GM21390 (cell line): ENCODE results near the gene LSR.

ENCODE experiments used
- ATAC-seq: cut with Tn5 transposase; IDR thresholded peaks from one replicate; pipeline ENCODE4 v1.9.1; 2021; ENCODE audit not compliant: unreplicated experiment

The LSR gene

DNA sequence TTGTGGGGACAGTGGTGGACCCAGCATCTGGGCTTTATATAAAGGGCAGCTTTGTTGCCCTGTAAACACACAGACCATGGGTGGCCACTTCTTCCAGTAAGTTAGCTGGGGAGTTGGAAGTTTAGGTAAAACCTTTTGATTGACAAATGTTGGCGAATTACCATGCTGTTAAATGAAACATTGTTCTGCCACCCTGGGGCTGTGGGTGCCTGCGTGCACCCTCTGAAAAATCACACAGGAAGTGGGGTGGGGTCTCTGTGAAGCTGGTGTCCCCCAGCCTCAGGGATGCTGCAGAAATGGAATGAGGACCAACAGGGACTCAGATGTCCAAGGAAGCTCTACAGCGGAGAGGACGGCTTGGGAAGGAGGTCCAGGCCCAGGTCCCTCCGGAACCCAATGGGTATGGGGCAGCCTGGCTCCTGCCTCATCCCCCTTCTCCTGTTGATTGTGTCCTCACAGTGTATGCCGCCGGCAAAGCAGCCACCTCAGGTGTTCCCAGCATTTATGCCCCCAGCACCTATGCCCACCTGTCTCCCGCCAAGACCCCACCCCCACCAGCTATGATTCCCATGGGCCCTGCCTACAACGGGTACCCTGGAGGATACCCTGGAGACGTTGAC, 17.2 kb downstream of the LSR start:
- no peak for ATAC-seq

DNA sequence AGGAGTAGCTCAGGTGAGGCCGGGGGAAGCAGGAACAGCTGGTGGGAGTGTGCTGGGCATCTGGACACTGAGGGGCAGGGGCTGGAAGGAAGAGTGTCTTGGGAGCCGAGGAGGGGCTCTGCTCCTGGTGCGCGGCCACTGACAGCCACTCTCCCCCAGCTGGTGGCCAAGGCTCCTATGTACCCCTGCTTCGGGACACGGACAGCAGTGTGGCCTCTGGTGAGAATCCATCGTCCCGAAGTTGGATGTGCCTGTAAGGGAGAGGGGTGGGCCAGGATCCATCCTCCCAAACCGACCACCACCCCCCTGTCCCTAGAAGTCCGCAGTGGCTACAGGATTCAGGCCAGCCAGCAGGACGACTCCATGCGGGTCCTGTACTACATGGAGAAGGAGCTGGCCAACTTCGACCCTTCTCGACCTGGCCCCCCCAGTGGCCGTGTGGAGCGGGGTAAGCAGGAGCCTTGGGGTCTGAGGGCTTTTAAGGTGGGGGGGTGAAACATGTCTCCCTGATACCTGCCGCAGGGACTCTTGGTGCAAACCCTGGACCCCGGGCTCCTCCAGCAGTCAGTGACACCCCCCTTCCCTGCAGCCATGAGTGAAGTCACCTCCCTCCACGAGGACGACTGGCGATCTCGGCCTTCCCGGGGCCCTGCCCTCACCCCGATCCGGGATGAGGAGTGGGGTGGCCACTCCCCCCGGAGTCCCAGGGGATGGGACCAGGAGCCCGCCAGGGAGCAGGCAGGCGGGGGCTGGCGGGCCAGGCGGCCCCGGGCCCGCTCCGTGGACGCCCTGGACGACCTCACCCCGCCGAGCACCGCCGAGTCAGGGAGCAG, 17.9 kb downstream of the LSR start:
- ATAC-seq, result no peak

DNA sequence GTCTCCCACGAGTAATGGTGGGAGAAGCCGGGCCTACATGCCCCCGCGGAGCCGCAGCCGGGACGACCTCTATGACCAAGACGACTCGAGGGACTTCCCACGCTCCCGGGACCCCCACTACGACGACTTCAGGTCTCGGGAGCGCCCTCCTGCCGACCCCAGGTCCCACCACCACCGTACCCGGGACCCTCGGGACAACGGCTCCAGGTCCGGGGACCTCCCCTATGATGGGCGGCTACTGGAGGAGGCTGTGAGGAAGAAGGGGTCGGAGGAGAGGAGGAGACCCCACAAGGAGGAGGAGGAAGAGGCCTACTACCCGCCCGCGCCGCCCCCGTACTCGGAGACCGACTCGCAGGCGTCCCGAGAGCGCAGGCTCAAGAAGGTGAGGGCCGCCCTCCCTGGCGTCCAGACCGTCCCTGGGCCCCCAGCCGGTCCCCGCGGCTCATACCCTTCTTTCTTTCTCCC, 18.6 kb downstream of the LSR start:
- ATAC-seq, result no peak

DNA sequence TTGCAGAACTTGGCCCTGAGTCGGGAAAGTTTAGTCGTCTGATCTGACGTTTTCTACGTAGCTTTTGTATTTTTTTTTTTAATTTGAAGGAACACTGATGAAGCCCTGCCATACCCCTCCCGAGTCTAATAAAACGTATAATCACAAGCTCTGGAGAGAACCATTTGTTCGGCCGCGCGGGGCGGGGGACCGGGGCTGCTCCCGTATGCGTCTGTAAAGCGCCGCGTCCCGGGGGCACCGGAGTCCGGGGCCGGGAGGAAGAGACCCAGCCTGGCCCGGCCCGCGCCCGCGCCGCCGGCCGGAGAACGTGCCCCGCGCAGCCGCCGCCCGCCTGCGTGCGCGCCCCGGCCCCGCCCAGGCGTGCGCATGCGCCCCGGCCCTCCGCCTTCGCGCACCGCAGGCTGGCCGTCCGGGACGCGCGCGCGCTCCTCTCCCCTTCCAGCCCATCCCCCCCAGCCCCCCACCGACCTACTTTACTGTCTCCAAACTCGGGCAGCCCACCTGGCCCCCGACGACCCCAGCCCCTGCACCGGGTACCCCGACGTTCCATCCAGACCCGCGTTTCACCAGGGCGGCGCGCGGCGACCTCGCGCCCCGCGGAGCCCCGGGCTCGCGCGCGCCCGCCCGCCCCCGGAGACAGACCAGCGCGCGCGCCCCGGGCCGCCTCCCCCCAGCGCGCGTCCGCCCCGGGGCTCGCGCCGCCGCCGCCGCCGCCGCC, 19.2 kb downstream of the LSR start:
- ATAC-seq, result no peak

DNA sequence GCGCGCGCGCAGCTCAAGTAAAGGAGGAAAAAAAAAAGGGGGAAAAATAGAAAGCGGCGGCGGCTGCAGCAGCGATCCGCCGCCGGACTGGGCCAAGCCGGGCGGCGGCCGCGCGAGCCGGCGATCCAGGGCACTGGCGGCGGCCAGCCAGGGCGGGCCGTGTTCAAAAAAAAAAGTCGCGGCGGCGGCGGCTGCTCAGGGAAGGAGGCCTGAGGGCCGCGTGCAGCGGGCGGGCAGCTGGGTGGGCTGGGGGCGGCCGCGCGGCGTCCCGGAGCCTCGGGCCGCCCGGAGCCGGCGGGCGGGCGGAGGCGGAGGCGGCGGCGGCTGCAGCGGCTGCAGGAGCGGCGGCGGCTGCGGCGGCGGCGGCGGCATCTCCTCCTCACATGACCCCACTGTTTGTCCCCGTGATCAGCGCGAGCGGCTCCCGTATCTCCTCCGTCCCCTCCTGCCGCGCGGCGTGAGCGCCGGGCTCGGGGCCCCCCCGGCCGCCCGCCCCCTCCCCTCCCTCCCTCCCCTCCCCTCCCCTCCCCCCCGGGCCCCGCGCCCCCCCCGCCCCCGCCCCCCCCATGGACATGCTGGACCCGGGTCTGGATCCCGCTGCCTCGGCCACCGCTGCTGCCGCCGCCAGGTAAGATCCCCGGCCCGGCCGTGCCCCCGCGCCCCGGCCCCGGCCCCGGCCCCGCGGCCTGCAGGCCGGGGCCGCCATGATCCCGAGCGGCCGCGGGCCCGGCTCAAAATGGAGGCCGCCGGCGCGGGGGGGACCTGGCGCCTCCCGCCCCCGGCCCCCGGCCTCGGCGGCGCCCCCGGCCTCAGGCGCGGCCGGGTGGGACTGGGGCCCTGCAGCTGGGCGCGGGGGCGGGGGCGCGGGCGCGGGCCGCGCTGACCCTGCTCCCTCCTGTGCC, 20.0 kb downstream of the LSR start, which contains the start of gene USF2:
Gene USF2, plus strand, starts transcription at position 427 of the 902 bp plus-strand sequence. Its CDS starts 140 bp downstream, at position 567.
- no peak for ATAC-seq

DNA sequence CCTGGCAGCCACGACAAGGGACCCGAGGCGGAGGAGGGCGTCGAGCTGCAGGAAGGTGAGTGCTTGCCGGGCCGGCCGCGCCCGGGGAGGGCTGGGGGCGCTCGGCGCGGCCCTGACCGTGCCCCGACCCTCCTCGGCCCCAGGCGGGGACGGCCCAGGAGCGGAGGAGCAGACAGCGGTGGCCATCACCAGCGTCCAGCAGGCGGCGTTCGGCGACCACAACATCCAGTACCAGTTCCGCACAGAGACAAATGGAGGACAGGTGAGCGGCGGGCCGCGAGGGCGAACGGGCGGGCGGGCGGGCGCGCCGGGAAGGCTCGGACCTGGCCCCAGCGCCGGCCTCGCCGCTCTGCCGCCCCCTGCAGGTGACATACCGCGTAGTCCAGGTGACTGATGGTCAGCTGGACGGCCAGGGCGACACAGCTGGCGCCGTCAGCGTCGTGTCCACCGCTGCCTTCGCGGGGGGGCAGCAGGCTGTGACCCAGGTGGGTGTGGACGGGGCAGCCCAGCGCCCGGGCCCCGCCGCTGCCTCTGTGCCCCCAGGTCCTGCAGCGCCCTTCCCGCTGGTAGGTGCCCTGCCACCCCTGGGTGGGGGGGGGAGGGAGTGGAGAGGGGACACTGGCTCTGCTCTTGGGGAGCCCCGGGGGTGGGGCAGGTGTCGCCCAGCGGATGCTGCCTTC, 20.8 kb downstream of the LSR start:
- peak; percentile 46 for ATAC-seq

DNA sequence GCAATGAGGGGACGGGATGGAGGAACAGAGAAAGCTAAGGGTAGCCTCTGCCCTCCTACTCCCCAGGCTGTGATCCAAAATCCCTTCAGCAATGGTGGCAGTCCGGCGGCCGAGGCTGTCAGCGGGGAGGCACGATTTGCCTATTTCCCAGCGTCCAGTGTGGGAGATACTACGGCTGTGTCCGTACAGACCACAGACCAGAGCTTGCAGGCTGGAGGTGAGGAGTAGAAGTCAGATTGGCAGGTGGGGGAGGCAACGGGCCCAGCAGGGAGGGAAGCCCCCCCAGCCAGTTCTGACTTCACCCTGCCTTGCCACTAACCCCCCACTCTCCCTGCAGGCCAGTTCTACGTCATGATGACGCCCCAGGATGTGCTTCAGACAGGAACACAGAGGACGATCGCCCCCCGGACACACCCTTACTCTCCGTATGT, 21.6 kb downstream of the LSR start:
- no peak for ATAC-seq

DNA sequence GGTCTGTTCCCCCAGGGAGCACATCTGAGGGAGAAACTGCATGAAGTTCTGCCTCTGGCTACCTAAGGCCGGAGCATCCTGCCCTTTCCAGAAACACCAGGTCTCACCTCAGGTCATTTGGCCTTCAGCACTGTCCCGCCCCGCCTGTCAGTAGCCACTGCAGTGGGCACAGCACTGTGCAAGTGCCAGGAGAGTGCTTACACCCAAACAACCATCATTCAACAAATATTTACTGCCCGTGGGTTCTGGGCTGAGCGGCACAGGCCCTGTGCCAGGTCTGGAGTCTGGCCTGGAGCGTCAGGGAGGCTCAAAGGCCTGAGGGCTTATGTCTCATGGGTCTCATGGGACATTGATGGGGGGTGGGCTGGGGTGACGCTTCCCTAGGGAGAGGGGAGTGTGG, 22.7 kb downstream of the LSR start:
- no peak for ATAC-seq

DNA sequence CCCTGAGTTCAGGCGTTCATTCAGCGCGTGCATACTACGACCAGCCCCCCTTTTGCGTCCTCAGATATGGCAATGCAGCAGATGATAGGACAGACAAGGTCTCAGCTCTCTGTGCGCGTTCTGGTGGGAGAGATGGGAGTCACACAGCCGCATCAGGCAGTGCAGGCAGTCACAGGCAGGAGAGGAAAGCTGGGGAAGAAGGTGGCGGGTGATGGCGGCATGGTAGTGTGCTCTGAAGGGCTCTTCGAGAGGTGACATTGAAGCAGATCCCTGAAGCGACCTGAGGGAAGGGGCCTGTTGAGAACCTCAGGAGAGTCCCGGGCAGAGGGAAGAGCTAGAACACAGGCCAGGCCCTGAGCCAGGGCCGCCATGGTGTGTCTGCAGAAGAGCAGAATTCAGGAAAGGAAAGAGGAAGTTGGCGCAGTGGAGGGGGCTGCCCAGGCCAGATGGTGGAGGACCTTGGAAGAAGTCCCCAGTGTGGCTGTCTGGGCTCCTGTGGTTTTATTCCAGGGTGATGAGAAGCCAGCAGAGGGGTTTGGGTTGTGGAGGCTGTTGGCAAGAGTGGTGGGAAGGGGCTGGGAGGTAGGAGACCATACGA, 23.4 kb downstream of the LSR start:
- ATAC-seq, result no peak

DNA sequence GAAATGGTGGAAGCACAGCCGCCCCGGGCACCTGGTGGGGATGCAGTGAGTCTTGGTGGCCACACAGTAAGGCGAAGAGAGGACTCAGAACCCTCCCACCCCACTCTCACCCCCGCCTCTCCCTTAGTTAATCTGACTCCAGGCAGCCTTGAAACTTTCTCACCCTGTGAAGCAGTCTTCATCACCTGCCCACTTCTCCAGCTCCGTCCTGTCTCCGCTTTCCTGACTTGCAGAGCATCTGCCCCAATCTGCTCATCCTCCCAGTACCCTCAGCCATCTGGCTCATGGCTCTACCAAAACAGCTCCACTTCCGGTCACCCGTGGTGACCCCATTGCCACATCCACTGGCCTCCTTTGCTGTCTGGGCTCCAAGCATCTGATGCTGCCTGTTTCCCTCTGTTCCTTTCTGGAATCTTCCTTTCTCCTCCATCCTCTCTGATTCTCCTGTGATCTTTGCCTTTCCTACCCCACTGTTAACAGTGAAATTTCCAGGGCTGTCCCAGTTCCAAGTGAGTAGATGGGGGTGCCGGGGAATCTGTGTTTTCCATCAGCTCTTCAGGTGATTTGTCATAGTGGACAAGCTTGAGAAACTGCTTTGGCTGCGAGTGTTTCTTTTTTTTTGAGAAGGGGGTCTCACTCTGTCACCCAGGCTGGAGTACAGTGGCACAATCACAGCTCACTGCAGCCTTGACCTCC, 24.3 kb downstream of the LSR start:
- ATAC-seq, result no peak

DNA sequence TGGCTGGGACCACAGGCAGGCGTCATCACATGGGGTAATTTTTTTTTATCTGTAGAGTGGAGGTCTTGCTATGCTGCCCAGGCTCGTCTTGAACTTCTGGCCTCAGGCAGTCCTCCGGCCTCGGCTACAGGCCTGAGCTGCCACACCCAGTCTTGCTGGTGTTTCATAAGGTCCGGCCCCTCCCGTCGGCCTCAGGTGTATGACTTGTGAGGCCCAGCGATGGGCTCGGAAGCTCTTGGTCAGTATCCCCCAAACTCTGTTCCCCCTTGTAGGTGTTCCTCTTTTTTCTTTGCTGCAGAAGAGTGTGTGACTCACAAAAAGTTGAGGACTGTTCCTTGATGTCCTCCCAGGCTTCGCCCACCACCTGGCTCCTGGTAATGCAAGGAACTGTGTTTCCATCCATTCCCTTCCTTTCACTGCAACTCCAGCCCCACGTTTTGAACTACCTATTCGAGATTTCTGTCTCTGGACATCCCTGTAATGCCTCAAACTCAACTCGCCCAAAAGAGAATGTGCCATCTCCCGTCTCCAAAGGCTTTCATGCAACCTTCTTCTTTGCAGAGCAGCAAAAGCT, 25.0 kb downstream of the LSR start:
- ATAC-seq, result no peak

DNA sequence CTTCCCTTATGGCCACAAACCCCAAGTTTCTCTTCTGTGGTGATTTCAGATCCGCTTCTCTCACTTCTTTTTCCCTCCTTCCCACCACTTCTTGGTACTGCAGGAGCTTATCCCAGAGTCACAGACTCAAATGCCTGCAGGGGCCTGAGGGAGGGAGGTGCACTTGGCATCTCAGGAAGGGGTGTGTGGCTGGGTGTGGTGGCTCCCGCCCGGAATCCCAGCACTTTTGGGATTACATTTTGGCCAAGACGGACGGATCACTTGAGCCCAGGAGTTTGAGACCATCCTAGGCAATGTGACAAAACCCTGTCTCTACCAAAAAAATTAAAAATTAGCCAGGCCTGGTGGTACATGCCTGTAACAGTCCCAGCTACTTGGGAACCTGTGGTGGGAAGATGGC, 25.5 kb downstream of the LSR start:
- ATAC-seq, result no peak

DNA sequence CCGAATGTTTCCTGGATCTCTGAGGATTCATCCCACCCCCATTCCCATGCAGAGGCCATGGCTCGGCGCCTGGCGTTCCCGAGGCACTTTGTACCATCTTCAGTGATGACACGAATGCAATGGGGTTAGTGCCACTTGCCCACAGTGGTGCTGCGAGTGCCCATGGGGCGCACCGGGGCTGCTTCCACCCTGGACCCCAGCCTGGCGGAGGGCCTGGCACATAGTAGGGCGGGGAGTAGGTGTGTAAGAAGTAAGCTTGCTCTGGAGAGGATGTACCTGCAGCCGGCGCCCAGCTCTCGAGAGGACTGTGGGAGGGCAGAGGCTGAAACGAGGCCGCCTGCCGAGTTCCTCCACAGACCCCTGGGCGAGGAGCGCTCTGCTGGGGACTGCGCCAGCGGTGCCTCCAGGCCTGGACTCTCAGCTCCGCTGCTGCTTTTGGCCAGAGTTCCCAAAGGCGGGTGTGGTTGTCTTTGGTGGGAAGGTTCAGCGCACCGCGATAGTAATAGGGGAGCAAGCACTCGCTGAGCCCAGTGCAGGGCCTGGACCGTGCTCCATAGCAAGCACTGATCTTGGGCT, 28.0 kb downstream of the LSR start:
- no peak for ATAC-seq

DNA sequence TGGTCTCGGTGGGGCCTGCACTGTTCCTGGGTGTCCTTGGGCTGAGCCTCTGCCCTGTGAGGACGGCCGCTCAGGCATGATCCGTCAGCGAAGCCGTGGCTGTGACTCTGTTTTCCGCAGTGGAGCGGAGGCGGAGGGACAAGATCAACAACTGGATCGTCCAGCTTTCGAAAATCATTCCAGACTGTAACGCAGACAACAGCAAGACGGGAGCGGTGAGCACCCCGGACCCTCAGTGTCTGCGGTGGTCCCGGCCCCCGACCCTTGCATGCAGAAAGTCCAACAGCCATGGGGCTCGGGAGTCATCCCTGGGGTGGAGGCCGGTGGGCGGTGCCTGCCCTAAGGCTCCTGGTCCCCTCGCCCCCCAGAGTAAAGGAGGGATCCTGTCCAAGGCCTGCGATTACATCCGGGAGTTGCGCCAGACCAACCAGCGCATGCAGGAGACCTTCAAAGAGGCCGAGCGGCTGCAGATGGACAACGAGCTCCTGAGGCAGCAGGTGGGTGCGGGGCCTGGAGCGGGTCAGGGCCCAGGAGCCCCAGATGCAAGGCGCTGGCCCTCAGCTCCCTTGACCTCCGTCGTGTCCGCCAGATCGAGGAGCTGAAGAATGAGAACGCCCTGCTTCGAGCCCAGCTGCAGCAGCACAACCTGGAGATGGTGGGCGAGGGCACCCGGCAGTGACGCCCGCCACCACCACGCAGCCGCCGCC, 29.9 kb downstream of the LSR start:
- no peak for ATAC-seq

DNA sequence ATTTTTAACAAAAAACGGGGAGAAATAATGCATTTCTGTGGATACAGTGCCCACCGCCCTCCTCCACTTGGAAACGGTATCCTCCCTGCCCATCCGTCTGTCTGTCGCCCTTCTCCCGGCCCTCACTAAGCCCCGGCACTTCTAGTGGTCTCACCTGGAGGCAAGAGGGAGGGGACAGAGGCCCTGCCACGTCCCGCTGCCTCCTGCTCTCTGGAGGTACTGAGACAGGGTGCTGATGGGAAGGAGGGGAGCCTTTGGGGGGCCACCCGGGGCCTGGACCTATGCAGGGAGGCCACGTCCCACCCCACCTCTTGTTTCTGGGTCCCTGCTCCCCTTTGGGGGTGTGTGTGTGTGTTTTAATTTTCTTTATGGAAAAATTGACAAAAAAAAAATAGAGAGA, 30.6 kb downstream of the LSR start:
- no peak for ATAC-seq

DNA sequence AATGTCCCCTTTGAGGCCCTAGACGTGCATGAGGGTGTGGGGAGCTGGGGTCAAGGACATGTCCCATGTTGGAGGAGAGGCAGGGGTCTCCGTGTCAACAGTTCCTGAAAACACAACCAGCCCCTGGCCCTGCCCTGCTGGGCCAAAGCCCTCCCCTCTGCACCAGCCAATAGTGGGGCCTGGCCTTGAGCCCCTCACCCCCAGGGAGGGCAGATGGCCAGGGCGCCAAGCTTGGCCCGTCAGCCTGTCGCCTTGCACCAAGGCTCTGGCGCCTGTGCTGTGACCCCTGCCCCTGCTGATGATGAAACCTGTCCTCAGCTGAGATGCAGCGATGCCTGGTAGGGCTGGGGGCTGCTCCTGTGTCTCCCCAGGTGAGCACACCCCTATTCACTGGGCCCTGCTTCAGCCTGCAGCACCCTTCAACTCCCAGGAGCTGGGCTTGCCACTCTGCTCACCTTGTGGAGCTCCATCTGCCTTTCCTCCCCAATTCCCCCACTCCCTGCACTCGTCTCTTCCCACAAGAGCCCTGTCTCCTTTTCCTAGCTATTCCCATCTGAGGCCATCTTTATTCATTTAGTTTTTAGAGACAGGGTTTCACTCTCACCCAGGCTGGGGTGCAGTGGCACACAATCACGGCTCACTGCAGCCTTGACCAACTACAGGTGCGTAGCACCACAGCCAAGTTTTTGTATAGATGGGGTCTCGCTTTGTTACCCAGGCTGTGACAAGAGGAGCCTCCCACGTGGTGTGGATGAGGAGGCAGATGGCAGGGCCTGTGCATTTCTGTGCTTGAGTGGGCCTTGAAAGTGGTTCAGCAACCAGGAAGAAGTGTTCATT, 31.4 kb downstream of the LSR start:
- no peak for ATAC-seq

DNA sequence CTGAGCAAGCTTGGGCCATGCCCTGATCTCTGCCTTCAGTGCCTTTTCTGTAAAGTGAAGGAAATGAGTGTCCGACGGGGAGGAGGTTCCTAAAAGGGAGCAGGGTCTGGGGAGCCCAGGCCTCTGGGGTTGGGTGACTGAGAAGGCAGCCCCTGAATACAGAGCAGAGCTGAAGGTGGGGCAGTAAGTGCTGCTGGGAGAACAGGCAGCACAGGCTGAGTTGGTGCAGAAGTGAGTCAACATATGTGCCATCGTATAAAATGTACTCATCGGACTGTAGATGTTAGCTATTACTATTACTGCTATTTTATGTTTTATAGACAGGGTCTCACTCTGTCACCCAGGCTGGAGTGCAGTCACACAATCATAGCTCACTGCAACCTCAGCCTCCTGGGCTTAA, 32.5 kb downstream of the LSR start:
- no peak for ATAC-seq
